WERI-Rb-1 (cell line): ENCODE measurements around the gene ADCY5.

Source experiments
- DNase-seq: peaks from one replicate; pipeline ENCODE4 v3.0.0-alpha.2; 2020
- H3K27ac ChIP-seq: fragments of 250-450 bp; sonication (Bioruptor Pico); 2 replicates; pipeline ENCODE4 v1.5.1; 2020; ENCODE audit warnings: mild to moderate bottlenecking, moderate library complexity
- H3K27me3 ChIP-seq: fragments of 250-450 bp; sonication (Bioruptor Pico); 2 replicates; pipeline ENCODE4 v1.5.1; 2021; ENCODE audit warnings: mild to moderate bottlenecking, low read depth, moderate library complexity; ENCODE audit not compliant: insufficient read depth, severe bottlenecking
- H3K36me3 ChIP-seq: fragments of 250-450 bp; sonication (Bioruptor Pico); 2 replicates; pipeline ENCODE4 v1.5.1; 2020; ENCODE audit warnings: mild to moderate bottlenecking, moderate library complexity
- H3K4me3 ChIP-seq: 2 replicates; pipeline ENCODE4 v1.5.1; 2011; ENCODE audit warnings: low read depth, mild to moderate bottlenecking, control low read depth, low read length
- H3K9me3 ChIP-seq: fragments of 250-450 bp; sonication (Bioruptor Pico); 2 replicates; pipeline ENCODE4 v1.5.1; 2021; ENCODE audit warnings: mild to moderate bottlenecking, moderate library complexity; ENCODE audit not compliant: severe bottlenecking
- TF ChIP-seq, protein P1 (sequence below): IDR thresholded peaks from 2 replicates; pipeline ENCODE4 v1.5.1; 2011; ENCODE audit warnings: low read depth, mild to moderate bottlenecking, control low read depth, inconsistent platforms, low read length

ADCY5 gene

DNA sequence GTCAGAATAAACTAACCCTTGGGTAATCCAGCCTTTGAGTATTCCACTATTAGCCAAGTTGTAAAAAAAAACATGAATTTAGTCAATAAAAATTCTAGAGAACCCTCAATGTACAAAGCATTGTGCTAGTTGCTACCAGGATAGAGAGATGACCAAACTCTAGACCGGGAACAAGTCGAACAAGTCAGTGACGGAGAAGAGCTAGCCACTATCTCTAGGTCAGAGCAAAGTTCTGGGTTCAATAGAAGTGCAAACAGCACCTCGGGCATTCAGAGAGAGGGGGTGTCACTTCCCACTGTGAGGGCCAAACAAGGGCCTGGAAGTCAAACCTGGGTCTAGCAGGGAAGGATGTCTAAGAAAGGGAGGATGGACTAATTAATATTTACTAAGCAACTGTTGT lies 2.3 kb upstream of the ADCY5 start:
- no peaks in the 10 kb centered on the region for H3K9me3 ChIP-seq
- H3K27me3 ChIP-seq: peaks cover 4% of the 10 kb centered on the region
- no peak overlapping the region for H3K4me3 ChIP-seq
- DNase-seq: no peak
- no peaks in the 10 kb centered on the region for H3K36me3 ChIP-seq
- TF ChIP-seq, protein P1, sequence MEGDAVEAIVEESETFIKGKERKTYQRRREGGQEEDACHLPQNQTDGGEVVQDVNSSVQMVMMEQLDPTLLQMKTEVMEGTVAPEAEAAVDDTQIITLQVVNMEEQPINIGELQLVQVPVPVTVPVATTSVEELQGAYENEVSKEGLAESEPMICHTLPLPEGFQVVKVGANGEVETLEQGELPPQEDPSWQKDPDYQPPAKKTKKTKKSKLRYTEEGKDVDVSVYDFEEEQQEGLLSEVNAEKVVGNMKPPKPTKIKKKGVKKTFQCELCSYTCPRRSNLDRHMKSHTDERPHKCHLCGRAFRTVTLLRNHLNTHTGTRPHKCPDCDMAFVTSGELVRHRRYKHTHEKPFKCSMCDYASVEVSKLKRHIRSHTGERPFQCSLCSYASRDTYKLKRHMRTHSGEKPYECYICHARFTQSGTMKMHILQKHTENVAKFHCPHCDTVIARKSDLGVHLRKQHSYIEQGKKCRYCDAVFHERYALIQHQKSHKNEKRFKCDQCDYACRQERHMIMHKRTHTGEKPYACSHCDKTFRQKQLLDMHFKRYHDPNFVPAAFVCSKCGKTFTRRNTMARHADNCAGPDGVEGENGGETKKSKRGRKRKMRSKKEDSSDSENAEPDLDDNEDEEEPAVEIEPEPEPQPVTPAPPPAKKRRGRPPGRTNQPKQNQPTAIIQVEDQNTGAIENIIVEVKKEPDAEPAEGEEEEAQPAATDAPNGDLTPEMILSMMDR: no peak
- no peak overlapping the region for H3K27ac ChIP-seq

DNA sequence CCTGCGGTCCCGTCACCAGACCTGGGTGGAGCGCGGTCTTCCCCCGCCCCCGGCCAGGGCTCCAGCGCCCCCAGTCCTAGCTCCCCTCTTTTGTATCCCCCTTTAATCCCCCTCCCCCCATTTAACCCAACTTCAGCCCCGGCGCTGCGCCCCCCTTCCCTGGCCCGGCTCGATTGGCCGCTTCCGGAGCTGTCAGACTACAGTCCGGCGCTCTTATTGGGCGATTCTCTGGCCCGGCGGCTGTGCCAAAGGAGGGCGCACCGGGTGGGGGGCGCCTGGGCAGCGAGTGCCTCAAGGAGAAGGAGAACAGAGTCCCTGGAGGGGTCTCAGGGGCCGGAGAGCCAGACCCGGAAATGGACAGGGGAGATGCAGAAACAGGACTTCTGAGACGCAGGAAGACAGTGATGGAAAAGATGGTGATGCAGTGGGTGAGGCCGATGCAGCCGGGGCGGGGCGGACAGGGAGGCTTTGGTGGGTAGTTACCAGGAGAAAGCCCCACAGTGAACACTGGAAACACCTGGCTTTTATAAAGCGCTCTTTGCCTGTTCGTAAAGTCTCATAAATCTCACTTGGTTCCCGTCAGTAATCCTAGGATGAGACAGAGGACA lies 1.2 kb upstream of the ADCY5 start:
- DNase-seq: peak; percentile 55
- Histone ChIP-seq H3K4me3 (peak overlapping the region; percentile 66), H3K9me3 (no peaks in the 10 kb centered on the region), H3K36me3 (no peaks in the 10 kb centered on the region), H3K27me3 (peaks cover 4% of the 10 kb centered on the region), H3K27ac (no peak overlapping the region)
- TF ChIP-seq, protein P1: no peak

DNA sequence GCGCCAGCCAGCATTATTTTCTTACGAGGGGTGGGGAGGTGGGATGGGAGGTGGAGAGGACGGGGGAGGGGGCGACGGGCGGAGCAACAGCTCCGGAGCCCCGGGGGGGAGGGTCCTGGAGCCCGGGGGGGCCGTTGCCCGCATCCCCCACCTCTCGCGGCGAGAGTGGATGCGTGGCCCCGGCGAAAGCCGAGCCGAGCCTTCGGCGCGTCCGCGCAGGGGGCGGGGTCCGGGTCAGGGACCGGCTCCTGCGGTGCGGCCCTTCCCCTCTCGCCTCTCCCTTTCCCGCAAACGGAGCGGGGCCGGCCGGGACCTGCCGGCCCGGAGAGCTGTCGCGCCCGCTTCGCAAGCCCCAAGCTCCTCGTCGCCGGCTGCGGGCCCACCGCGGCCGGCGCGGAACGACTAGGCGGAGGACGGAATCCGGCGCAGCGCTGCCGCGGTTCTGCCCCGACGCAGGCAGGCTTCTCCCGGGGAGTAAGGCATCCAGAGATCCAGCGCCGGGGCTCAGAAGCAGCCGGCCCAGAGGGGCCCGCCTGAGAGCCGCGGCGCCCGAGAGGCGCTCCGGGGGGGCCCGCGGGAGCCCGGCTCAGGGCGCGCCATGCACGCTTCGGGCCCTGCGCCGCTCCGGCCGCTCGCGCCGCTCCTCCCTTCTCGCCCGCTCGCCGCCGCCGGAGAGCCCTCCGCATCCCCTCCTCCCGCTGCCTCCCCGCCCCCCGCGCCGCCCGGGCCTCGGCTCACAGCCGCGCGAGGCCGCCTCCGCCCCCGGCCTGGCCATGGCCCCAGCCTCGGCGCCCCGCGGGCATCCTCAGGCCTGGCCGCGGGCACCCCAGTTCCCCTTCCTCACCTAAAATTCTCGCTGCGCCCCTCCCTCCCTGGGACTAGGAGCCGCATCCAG lies 459 bp upstream of the ADCY5 start:
- Histone ChIP-seq H3K9me3 (no peaks in the 10 kb centered on the region), H3K4me3 (peak overlapping the region; percentile 66), H3K27ac (no peak overlapping the region), H3K36me3 (no peaks in the 10 kb centered on the region), H3K27me3 (peaks cover 4% of the 10 kb centered on the region)
- peak; percentile 53 for DNase-seq
- TF ChIP-seq, protein P1: no peak

DNA sequence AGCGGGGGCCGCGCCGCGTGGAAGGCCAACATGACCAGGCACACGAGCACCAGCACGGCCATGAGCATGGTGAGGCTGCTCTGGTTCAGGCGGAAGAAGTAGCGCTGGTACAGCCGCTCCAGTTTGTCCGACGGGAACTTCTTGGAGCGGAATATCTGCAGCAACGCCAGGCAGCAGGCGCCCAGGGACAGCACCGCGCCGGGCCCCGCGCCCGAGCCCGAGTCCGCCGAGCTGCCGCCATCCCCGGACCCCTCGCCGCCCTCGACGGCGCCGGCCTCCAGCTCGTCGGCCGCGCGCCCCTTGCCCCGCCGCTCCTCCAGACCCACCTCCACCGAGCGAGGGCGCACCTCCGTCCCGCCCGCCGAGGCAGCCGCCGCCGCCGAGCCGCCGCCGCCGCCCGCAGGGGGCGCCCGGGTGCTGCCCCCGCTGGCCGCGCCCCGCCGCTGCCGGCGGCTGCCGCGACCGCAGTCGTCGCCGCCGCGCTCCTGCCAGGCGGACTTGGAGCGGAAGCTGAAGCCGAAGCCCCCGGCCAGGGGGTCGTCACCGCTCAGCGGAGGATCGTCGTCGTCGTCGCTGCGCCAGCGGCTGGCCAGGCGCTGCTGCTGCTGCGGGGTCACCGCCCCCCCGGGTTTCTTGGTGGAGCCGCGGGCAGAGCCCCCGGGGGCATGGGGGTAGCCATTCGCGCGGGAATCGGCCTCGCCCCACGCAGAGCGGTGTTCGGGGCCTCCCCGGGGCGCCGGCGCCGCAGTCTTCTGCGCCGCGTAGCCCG lies 957 bp downstream of the ADCY5 start:
- TF ChIP-seq, protein P1: 0 out of 2 replicates have a peak, but pooled peaks have one; percentile 5
- H3K36me3 ChIP-seq: no peaks in the 10 kb centered on the region
- no peaks in the 10 kb centered on the region for H3K9me3 ChIP-seq
- no peak overlapping the region for H3K27ac ChIP-seq
- peaks cover 4% of the 10 kb centered on the region for H3K27me3 ChIP-seq
- DNase-seq: no peak
- H3K4me3 ChIP-seq: peak overlapping the region; percentile 65

DNA sequence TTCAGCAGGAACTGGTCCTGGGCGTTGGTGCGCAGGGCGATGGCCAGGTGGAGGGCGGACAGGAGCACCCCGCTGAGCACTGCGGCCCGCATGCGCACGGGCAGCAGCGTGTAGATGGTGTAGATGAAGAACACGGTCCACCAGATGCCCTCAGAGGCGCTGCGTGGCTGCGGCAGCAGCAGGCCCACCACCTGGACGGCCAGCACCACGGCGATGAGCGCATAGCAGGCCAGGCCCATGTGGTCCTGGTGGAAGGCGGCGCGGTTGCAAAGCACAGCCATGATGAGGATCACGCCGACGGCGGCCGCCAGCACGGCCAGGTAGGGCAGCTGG lies 1.5 kb downstream of the ADCY5 start:
- Histone ChIP-seq H3K36me3 (no peaks in the 10 kb centered on the region), H3K9me3 (no peaks in the 10 kb centered on the region), H3K27me3 (peaks cover 4% of the 10 kb centered on the region), H3K27ac (no peak overlapping the region), H3K4me3 (no peak overlapping the region)
- DNase-seq: no peak
- TF ChIP-seq, protein P1: no peak
